DMS153 treated with DMSO at 0.1 percent for 48 hours (cell line): ENCODE measurements around the gene METTL6.
A peak's percentile ranks its signal among the peaks of the same experiment; 100 is the strongest.
"Not testable (repeated sequence)": the region's sequence is repeated elsewhere in the genome, so short reads cannot be mapped to it uniquely, and the experiment has no call there.

Source experiments
- DNase-seq: peaks from one replicate; lab custom pipeline; 2025; ENCODE audit not compliant: unreplicated experiment; lab: John Stamatoyannopoulos, UW

METTL6 gene, protein sequence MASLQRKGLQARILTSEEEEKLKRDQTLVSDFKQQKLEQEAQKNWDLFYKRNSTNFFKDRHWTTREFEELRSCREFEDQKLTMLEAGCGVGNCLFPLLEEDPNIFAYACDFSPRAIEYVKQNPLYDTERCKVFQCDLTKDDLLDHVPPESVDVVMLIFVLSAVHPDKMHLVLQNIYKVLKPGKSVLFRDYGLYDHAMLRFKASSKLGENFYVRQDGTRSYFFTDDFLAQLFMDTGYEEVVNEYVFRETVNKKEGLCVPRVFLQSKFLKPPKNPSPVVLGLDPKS

DNA sequence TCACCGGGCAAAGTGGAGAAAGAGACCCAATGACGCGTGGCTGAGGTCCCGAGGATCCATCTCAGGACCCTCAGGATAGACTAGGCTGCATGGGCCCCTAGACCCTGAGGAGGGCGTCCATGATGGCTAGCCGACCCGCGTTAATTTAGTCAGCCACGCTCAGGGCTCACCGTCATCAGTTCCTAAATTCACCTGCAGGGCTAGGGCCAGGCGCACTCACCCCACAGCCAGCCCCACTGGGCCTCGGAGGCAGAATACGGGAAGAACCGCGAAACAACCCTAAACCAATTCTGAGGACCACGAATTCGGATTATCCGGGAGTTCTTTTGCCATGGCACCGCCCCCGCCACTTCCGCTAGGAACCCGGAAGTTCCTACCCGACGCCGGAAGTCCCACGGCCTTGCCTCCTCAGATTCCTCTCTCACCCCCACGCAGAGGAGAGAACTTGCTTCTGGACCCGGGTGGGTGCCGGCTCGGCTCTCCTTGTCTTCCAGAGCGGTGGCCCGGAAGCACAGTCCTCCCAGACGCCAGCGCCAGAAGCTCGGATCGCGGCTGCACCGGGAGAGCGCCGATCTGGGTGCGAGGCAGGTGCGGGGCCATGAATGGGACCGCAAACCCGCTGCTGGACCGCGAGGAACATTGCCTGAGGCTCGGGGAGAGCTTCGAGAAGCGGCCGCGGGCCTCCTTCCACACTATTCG is at the start of gene METTL6, which contains the start of gene EAF1:
Gene METTL6, minus strand, starts transcription at position 363 of the 699 bp plus-strand sequence. CDS start 1,033 bp downstream, outside the sequence.
Gene EAF1, plus strand, starts transcription at position 417 of the 699 bp plus-strand sequence. Its CDS starts 182 bp downstream, at position 599.
- peak; percentile 9 for DNase-seq

GRCh38 chr3:15476378-15476777 is 49.0 kb upstream of the METTL6 start:
- no peak for DNase-seq

GRCh38 chr3:15475161-15475560 is 47.8 kb upstream of the METTL6 start:
- DNase-seq, result no peak

DNA sequence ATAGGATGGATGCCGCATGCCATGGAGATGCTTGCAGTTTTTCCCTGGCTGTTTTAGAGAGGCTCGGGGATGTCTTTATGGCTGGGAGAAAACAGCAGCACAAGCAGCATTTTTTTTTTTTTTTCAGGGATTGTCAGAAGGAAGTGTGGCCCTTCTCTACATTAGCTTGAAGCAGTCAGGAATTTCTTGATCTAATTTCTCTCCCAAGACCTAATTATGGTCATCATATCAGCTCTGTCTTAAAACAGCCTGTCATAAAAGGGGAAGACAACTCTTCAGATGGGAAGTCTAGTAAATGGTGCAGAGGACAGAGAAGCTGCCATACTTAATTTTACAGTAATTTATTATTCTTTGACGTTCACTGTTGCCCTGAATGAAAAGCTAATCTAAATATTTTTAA is 44.5 kb upstream of the METTL6 start:
- DNase-seq, result no peak

- DNase-seq, result no peak
These were observed 43.5 kb upstream of the METTL6 start for GRCh38 chr3:15470849-15471248.

- DNase-seq, result no peak
These were observed 42.9 kb upstream of the METTL6 start for GRCh38 chr3:15470261-15470660.

DNA sequence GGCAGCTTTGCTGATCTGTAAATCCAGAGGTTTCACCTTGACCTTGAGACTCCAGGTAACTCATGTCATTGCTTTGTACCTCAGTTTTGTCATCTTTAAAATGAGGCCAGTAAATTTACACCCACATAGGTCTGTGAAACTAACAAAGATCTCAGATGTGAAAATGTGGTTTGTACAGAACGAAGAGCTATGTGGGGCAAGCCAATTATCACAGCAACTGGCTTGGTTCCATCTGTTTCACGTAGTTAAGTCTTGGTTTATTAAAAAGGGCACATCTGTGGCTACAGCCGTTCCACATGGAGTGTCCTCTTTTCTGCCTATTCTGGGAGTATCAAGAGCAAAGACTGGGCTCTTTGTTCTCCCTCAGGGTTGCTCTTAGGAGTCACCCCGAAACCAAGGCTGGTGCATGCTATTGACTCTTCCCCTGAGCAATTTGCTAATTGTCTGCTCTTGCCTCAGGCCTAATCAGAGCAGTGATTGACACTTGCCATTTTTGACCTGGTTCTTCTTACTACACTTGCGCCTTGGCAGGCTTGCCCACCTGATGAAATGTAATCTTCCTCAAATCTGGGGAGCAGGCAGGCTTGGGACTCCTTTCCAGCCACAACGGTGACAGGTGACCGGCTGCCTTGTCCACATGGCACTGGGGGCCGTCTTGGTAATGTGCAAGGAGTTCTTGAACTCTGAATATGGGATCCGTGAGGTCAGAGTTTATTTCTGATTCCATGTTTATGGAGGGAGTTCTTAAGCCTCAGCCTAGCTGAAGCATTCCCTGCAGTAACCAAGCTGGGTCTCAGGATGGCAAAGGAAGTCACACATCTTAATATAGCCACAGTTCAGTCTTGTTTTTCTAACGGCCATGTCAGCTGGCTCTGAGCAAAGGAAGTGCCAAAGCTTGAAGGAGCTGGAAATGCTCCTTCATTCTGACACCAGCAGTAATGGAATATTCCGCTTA is 40.2 kb upstream of the METTL6 start:
- no peak for DNase-seq

GRCh38 chr3:15465876-15466585 is 38.7 kb upstream of the METTL6 start:
- no peak for DNase-seq

- DNase-seq, result no peak
These were observed 35.1 kb upstream of the METTL6 start for GRCh38 chr3:15462451-15462850.

DNA sequence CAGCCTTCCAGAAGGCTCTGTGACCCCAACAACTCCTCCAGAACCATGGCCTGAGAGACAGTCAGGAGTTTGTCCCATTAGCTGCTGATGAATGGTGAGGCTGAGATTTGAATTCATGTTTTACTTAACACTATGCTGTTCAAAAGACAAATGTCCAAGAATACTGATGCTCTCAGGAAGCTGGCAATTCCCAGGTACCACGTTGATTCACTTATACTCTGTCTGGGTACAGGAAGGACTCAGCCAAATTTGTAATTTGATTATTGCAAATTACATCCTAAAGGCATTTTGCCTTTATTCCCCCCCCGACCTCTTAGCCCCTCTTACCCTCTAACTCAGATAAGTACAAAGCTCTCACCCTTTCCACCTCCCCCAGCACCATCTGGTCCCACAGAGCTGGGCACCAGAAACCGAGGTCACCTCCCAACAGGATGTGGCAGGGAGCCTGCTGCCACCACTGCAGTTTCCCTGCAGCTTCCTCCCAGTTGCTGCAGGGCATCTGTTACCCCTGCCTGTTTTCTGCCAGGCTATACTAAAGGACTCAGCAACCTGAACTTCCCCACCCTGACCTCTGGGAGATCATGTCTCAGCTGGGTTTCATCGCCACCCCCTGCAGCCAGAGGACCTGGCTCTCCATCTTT is 33.7 kb upstream of the METTL6 start:
- no peak for DNase-seq

GRCh38 chr3:15458212-15458780 is 31.0 kb upstream of the METTL6 start:
- DNase-seq, result no peak

GRCh38 chr3:15456915-15457314 is 29.6 kb upstream of the METTL6 start:
- DNase-seq, result not testable (repeated sequence)

DNA sequence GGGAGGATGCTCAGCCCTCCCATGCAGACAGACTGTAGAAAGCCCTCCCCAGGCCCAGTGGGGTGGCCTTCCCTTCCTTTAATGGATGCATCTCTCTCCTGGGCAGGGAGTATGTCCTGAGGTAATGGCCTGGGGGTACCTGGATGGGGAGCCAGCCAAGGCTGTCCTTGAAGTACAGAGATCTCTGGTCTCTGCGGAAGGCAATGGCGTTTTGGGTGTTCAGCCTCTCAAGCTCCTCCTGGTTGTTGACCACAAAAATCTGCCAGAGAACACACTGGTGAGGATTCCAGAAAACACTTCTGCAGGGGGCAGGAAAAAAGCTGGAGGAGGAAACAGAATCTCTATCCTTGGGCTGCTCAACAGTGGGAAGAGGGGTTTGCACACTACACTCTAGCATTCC is 29.0 kb upstream of the METTL6 start:
- DNase-seq, result no peak

GRCh38 chr3:15455756-15456155 is 28.4 kb upstream of the METTL6 start:
- DNase-seq, result no peak

DNA sequence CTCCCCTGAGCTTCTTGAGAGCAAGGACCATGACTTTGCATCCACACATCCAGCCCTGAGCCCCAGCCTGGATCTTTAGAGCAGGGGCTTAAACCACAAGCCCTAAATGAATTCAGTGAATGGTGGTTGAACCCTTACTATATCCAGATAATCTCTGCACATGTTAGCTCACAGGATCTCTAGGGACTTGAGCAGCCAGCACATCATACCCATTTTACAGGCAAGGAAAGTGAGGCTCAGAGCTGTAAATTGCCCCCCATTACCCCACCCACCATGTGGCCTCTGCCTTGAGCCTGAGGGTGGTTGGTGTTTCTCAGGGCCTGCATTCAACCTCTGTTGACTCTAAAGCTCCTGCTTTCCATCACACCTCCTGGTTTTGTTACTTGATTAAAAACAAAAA is 27.6 kb upstream of the METTL6 start:
- DNase-seq, result no peak

GRCh38 chr3:15453991-15454625 is 26.8 kb upstream of the METTL6 start:
- DNase-seq, result no peak

- DNase-seq, result no peak
These were observed 26.2 kb upstream of the METTL6 start for GRCh38 chr3:15453501-15453900.

DNA sequence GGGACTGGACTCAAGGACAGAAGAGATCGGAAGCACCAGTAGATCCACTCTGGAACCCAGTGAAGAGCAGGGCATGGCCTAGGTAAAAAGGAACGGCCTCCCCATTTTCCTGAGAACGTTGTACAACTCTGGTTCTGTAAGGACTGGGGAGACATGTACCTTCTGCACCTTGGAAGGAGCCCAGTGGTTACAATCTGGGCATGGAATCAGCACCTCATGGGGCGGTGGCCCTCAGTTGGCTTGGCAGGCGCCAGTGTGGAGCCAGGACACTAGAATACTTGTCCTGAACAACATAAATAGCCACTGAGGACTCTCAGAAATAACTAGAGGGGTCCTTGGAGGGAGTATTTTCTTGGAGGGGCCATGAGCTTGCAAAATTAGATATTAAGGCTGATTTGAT is 25.6 kb upstream of the METTL6 start:
- no peak for DNase-seq

DNA sequence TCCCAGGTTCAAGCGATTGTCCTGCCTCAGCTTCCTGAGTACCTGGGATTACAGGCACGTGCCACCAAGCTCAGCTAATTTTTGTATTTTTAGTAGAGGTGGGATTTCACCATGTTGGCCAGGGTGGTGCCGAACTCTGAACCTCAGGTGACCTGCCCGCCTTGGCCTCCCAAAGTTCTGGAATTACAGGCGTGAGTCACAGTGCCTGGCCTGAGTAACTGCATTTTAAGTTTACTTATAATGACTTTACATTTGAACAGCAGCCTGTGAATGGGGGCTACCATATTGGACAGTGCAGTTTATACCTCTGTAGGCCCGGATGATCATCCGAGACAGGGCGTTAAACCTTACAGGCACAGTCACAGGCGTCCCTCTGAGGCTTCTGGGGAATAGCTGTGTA is 24.8 kb upstream of the METTL6 start:
- DNase-seq, result no peak
